KMS-11 (cell line): ENCODE results near the gene RAP1GAP2.

ENCODE experiments used
- H2AFZ ChIP-seq: fragments of 200-600 bp; sonication (generic); 2 replicates; pipeline ENCODE4 v1.6.1; 2016; ENCODE audit warnings: antibody characterized with exemption, mixed run types, low read depth
- H3K27ac ChIP-seq: fragments of 200-600 bp; sonication (generic); 2 replicates; pipeline ENCODE4 v1.6.1; 2016; ENCODE audit warnings: mild to moderate bottlenecking, mixed run types
- H3K27me3 ChIP-seq: fragments of 200-600 bp; sonication (generic); 2 replicates; pipeline ENCODE4 v1.6.1; 2017; ENCODE audit warnings: mild to moderate bottlenecking, low read depth, mixed run types, moderate library complexity; ENCODE audit not compliant: insufficient read depth
- H3K36me3 ChIP-seq: fragments of 200-600 bp; sonication (generic); 2 replicates; pipeline ENCODE4 v1.6.1; 2017; ENCODE audit warnings: mild to moderate bottlenecking, mixed run types; ENCODE audit not compliant: insufficient read depth
- H3K4me1 ChIP-seq: fragments of 200-600 bp; sonication (generic); 2 replicates; pipeline ENCODE4 v1.6.1; 2016; ENCODE audit warnings: mild to moderate bottlenecking, low read depth, mixed run types; ENCODE audit not compliant: poor library complexity, severe bottlenecking
- H3K4me2 ChIP-seq: fragments of 200-600 bp; sonication (generic); 2 replicates; pipeline ENCODE4 v1.7.0; 2016; ENCODE audit warnings: mild to moderate bottlenecking, mixed run types
- H3K4me3 ChIP-seq: fragments of 200-600 bp; sonication (generic); IDR thresholded peaks from 2 replicates; pipeline ENCODE4 v1.6.1; 2017; ENCODE audit warnings: low read depth, low read length, mixed read lengths; ENCODE audit not compliant: insufficient read depth
- H3K79me2 ChIP-seq: fragments of 200-600 bp; sonication (generic); 2 replicates; pipeline ENCODE4 v1.6.1; 2016; ENCODE audit warnings: low read depth, mixed run types; ENCODE audit not compliant: insufficient read depth
- H3K9ac ChIP-seq: fragments of 200-600 bp; sonication (generic); 2 replicates; pipeline ENCODE4 v1.6.1; 2016; ENCODE audit warnings: mild to moderate bottlenecking, mixed run types
- H4K20me1 ChIP-seq: fragments of 200-600 bp; sonication (generic); 2 replicates; pipeline ENCODE4 v1.6.1; 2016; ENCODE audit warnings: mild to moderate bottlenecking, mixed run types; ENCODE audit not compliant: insufficient read depth
- CTCF ChIP-seq: fragments of 200-600 bp; sonication (generic); conservative IDR thresholded peaks from 2 replicates; pipeline ENCODE4 v1.6.1; 2017; ENCODE audit warnings: low read depth, mild to moderate bottlenecking, antibody characterized with exemption, low read length, moderate library complexity, mixed read lengths

RAP1GAP2 gene

GRCh38 chr17:3033248-3033640, 237.0 kb downstream of the RAP1GAP2 start:
- H3K27me3 ChIP-seq: peaks cover 21% of the 10 kb centered on the region; the same call in 1 of the 2 replicates
- no peaks in the 10 kb centered on the region for H3K4me1 ChIP-seq
- H3K4me3 ChIP-seq: no peak overlapping the region
- TF ChIP-seq CTCF: no peak
- no peaks in the 10 kb centered on the region for H3K36me3 ChIP-seq
- H3K4me2 ChIP-seq: no peak overlapping the region
- H3K79me2 ChIP-seq: no peaks in the 10 kb centered on the region
- H4K20me1 ChIP-seq: no peaks in the 10 kb centered on the region
- no peak overlapping the region for H2AFZ ChIP-seq
- no peak overlapping the region for H3K27ac ChIP-seq
- no peak overlapping the region for H3K9ac ChIP-seq

GRCh38 chr17:3033741-3034577, 237.7 kb downstream of the RAP1GAP2 start:
- Histone ChIP-seq H3K36me3 (no peaks in the 10 kb centered on the region), H2AFZ (no peak overlapping the region), H3K9ac (no peak overlapping the region), H3K4me3 (no peak overlapping the region), H3K4me1 (no peaks in the 10 kb centered on the region), H3K4me2 (no peak overlapping the region), H4K20me1 (no peaks in the 10 kb centered on the region), H3K27me3 (peaks cover 21% of the 10 kb centered on the region; the same call in 1 of the 2 replicates), H3K27ac (no peak overlapping the region), H3K79me2 (no peaks in the 10 kb centered on the region)
- TF ChIP-seq CTCF: no peak

- H3K27ac ChIP-seq: no peak overlapping the region
- no peak overlapping the region for H2AFZ ChIP-seq
- no peaks in the 10 kb centered on the region for H4K20me1 ChIP-seq
- no peak overlapping the region for H3K4me3 ChIP-seq
- H3K36me3 ChIP-seq: no peaks in the 10 kb centered on the region
- H3K4me1 ChIP-seq: no peaks in the 10 kb centered on the region
- no peaks in the 10 kb centered on the region for H3K79me2 ChIP-seq
- no peak overlapping the region for H3K4me2 ChIP-seq
- no peak overlapping the region for H3K9ac ChIP-seq
- TF ChIP-seq CTCF: no peak
- H3K27me3 ChIP-seq: peaks cover 21% of the 10 kb centered on the region; the same call in 1 of the 2 replicates
These were observed 238.3 kb downstream of the RAP1GAP2 start for GRCh38 chr17:3034578-3034920.

GRCh38 chr17:3035256-3035967, 239.2 kb downstream of the RAP1GAP2 start:
- no peak overlapping the region for H2AFZ ChIP-seq
- H3K4me1 ChIP-seq: no peaks in the 10 kb centered on the region
- H3K9ac ChIP-seq: no peak overlapping the region
- H3K27me3 ChIP-seq: peaks cover 18% of the 10 kb centered on the region; the same call in 1 of the 2 replicates
- H3K79me2 ChIP-seq: no peaks in the 10 kb centered on the region
- no peaks in the 10 kb centered on the region for H3K36me3 ChIP-seq
- no peak overlapping the region for H3K4me2 ChIP-seq
- H4K20me1 ChIP-seq: no peaks in the 10 kb centered on the region
- no peak overlapping the region for H3K27ac ChIP-seq
- no peak for TF ChIP-seq CTCF
- no peak overlapping the region for H3K4me3 ChIP-seq
